ENCODE data around the gene ST3GAL3. TPM values are rescaled to one million over a fixed set of nuclear protein-coding genes. Genes with fewer than 3 reads are reported as not detected.

ST3GAL3 gene
- total RNA-seq, 1 donor from 2014 or later = 34.3 TPM

DNA sequence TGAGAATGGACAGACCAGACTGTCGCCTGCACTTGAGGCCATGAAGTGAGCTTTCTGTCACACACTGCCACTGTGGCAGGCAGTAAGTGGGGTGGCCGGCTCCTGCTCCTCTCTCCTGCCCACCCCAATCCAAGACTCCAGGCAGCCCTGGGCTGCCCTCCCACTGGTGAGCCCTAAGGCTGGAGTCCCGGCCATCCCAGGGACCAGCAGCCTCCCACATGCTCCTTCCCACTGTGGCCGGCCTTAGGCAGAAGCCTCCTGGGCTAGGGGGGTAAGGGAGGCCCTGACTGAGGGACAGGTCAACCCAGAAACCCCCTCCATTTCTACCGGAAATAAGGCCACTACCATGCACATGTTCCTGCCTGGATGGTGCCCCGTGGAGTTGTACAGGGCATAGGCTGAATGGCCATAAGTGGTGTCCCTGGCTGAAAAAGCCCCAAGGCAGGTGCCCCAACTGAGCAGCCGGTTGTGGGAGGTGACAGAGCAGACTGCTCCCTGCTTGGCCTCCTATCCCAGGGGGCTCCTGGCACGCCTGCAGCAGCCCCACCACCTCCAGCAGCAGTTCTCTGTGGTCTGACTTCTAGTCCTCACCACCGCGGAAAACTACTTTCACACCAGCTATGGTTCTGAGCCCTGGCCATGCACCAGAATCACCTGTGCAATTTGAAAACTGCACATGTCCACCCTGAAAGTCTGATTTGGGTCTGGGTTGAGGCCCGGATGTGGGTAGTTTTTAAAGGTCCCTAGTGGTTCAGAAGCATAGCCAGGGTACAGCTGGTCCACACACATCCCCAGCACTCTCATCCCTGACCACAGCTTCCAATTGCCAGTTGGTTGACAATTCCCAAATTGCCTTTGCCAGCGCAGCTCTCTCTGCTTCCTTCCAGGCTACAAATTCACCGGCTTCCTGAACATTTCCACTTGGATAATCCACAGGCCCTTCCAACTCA is 224.7 kb downstream of the ST3GAL3 start:
- H3K4me3 ChIP-seq = no peak overlapping the region
- no peak overlapping the region for H3K27ac ChIP-seq

DNA sequence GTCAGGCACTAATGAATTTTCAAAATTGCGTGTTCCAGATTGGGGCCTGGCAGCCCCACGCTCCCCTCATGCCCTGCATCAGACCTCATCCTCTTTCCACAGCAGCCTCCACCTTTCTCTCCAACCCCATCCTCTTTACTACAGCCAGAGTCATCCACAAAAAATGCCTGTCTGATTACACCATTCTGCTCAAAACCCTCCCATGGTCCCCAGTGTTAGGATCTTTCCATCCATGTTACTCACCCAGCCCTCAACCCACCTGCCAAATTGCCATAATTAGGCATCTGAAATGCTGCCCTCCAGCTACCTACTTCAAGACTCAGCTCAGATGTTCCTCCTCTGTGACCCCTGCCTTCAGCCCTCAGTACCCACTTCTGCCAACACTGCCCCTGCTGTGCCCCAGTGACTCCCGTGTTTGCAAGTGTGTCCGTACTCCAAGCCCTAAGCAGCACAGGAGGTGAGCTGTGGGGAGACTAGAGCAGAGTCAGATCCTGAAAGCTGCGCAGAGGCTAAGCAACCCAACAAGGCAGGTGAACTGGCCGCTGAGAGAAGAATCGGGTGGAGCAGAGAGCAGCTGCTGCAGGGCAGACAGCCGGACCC is 225.6 kb downstream of the ST3GAL3 start:
- Histone ChIP-seq H3K36me3 (peaks cover 0 to 3% of the 10 kb centered on the region in 2 donors), H3K27ac (no peak overlapping the region), H3K4me1 (peaks cover 8 to 19% of the 10 kb centered on the region in 2 donors), H3K9me3 (no peaks in the 10 kb centered on the region), H3K27me3 (peaks cover 7% of the 10 kb centered on the region), H3K4me3 (peak overlapping the region; percentile 55 to 62)
- intact Hi-C loops (cut with DNase I) = loop anchor here (1.0 to 5.0 kb wide), 2 partner anchors 170 to 406 kb away; no protein-coding TSS in a partner anchor
- TF ChIP-seq, protein P1, sequence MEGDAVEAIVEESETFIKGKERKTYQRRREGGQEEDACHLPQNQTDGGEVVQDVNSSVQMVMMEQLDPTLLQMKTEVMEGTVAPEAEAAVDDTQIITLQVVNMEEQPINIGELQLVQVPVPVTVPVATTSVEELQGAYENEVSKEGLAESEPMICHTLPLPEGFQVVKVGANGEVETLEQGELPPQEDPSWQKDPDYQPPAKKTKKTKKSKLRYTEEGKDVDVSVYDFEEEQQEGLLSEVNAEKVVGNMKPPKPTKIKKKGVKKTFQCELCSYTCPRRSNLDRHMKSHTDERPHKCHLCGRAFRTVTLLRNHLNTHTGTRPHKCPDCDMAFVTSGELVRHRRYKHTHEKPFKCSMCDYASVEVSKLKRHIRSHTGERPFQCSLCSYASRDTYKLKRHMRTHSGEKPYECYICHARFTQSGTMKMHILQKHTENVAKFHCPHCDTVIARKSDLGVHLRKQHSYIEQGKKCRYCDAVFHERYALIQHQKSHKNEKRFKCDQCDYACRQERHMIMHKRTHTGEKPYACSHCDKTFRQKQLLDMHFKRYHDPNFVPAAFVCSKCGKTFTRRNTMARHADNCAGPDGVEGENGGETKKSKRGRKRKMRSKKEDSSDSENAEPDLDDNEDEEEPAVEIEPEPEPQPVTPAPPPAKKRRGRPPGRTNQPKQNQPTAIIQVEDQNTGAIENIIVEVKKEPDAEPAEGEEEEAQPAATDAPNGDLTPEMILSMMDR (IDR thresholded peaks at IDR 0.05) = no peak
- DNase-seq (ENCODE audit: low spot score in 2 of 2) = no peak

More for the DNA sequence above, 224.7 kb downstream of the ST3GAL3 start:
- H3K4me1 ChIP-seq = peaks cover 8 to 19% of the 10 kb centered on the region in 2 donors
- peaks cover 7% of the 10 kb centered on the region for H3K27me3 ChIP-seq
- peaks cover 0 to 3% of the 10 kb centered on the region in 2 donors for H3K36me3 ChIP-seq
- H3K9me3 ChIP-seq = no peaks in the 10 kb centered on the region
- intact Hi-C loops (cut with DNase I) = loop anchor here (5.0 kb wide), 1 partner anchor 405 kb away; no protein-coding TSS in a partner anchor
- TF ChIP-seq, protein P1 (IDR thresholded peaks at IDR 0.05) = no peak
- no peak for DNase-seq (ENCODE audit: low spot score in 2 of 2)

DNA sequence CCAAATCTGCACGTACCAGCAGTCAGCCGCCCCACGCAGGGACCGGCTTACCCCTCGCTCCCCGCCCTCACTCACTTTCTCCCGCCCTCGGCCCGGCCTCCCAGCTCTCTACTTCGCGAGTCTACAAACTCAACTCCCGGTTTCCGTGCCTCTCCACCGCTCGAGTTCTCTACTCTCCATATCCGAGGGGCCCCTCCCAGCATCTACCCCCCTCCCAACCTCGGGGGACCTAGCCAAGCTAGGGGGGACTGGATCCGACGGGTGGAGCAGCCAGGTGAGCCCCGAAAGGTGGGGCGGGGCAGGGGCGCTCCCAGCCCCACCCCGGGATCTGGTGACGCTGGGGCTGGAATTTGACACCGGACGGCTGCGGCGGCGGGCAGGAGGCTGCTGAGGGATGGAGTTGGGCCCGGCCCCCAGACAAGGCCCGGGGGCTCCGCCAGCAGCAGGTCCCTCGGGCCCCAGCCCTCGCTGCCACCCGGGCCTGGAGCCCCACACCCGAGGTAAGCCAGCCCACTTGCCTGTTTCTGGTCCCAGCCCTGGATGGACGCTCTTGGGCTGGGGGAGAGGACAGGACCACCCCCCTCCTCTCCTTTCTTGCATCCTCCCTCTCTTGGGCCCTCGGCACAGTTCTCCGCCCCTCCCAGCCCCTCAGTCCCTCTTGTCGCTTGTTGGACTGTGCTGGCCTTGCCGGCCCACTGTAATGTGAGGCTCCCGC is 226.2 kb downstream of the ST3GAL3 start, which contains the start of gene ARTN:
Gene ARTN, plus strand, starts transcription at position 416 of the 715 bp plus-strand sequence. CDS start 1,856 bp downstream, outside the sequence.
- Histone ChIP-seq H3K9me3 (no peaks in the 10 kb centered on the region), H3K36me3 (peaks cover 0 to 3% of the 10 kb centered on the region in 2 donors), H3K4me1 (peaks cover 8 to 19% of the 10 kb centered on the region in 2 donors), H3K27me3 (peaks cover 7% of the 10 kb centered on the region), H3K27ac (no peak within 1 kb of the TSS), H3K4me3 (peak within 1 kb of the TSS; percentile 55 to 62)
- TF ChIP-seq, protein P1 (IDR thresholded peaks at IDR 0.05) = no peak
- DNase-seq (ENCODE audit: low spot score in 2 of 2) = no peak
- intact Hi-C loops (cut with DNase I) = loop anchor here (1.0 to 5.0 kb wide), 2 partner anchors 170 to 406 kb away; no protein-coding TSS in a partner anchor

DNA sequence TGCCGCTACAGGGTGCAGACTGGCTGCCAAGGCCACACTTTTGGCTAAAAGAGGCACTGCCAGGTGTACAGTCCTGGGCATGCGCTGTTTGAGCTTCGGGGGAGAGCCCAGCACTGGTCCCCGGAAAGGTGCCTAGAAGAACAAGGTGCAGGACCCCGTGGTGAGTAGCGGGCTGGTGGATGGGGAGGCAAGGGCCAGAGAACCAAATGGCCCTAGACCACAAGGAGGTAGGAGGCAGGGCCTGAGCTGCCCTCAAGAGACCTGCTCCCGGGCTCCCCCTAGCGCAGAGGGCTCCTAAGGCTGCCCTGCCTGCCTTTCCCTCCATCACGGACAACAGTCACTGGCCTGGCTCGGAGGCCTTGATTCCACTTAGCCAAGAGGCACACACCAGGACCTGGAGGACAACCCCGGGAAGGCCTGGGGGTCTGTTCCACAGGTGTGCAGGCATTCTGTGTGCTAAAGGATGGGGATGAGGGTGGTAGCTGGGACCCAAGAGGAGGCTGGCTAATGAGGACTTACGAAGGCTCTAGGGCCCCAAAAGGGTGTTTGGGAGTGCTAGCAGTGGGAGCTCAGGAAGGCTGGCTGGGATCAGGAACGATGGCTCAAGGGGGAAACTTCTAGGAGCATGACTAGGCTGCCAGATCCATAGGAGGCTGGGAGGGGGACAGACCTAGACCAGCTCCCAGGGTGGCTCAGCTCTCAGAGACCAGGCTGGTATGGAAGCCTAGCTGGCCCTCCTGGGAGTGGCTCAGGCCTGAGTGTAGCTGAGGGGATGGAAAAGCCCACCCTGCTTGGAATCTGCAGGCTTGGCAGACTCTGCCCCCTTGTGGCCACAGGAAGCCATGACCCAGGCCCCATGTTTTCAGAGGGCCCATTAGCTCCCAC is 227.0 kb downstream of the ST3GAL3 start:
- Histone ChIP-seq H3K27me3 (peaks cover 7% of the 10 kb centered on the region), H3K27ac (no peak overlapping the region), H3K36me3 (peaks cover 0 to 3% of the 10 kb centered on the region in 2 donors), H3K9me3 (no peaks in the 10 kb centered on the region), H3K4me1 (peaks cover 8 to 19% of the 10 kb centered on the region in 2 donors), H3K4me3 (peak overlapping the region; percentile 55 to 62)
- intact Hi-C loops (cut with DNase I) = loop anchor here (5.0 kb wide), 1 partner anchor 407 kb away; no protein-coding TSS in a partner anchor
- DNase-seq (ENCODE audit: low spot score in 2 of 2) = peak in 1 of 2 donors; percentile 73
- TF ChIP-seq, protein P1 (IDR thresholded peaks at IDR 0.05) = peak; percentile 76 to 82 (median 79)

Measured in ascending aorta (tissue), 2 donors.